Fibroblast of lung (primary cell): ENCODE results near the gene DCST2. TPM values are rescaled to one million over a fixed set of nuclear protein-coding genes. Genes with fewer than 3 reads are reported as not detected.

ENCODE experiments used
- DNase-seq, 2 donors: peaks; one replicate each; pipeline versions ENCODE4 v3.0.0 to v3.0.0-alpha.2; 2010; ENCODE audit warnings: low read depth in 2 of 2
- H2AFZ ChIP-seq: 2 replicates; pipeline ENCODE4 v1.5.1; 2012; ENCODE audit warnings: low read length, control low read depth, inconsistent platforms
- H3K27ac ChIP-seq: 2 replicates; pipeline ENCODE4 v1.5.1; 2011; ENCODE audit warnings: low read length, control low read depth; ENCODE audit not compliant: insufficient read depth
- H3K27me3 ChIP-seq: 2 replicates; pipeline ENCODE4 v1.5.1; 2011; ENCODE audit warnings: mild to moderate bottlenecking, low read length; ENCODE audit not compliant: control insufficient read depth, insufficient read depth
- H3K36me3 ChIP-seq: 2 replicates; pipeline ENCODE4 v1.5.1; 2011; ENCODE audit warnings: low read length; ENCODE audit not compliant: control insufficient read depth, insufficient read depth
- H3K4me1 ChIP-seq: 2 replicates; pipeline ENCODE4 v1.5.1; 2011; ENCODE audit warnings: low read length; ENCODE audit not compliant: control insufficient read depth, insufficient read depth; ENCODE audit errors: extremely low read depth
- H3K4me2 ChIP-seq: 2 replicates; pipeline ENCODE4 v1.5.1; 2011; ENCODE audit warnings: low read length, control low read depth; ENCODE audit not compliant: insufficient read depth; ENCODE audit errors: extremely low read depth
- H3K4me3 ChIP-seq, 4 experiments: fragments of 200-600 bp in 1 of 4; sonication (generic) in 1 of 4; replicated peaks in 1 of 4; 2 replicates each; pipeline ENCODE4 v1.5.1; 2011 to 2016; ENCODE audit warnings: low read length in 4 of 4, low read depth in 3 of 4, mild to moderate bottlenecking in 3 of 4, control low read depth in 2 of 4, inconsistent platforms in 1 of 4, mixed read lengths in 1 of 4; ENCODE audit not compliant: insufficient read depth in 1 of 4; ENCODE audit errors: control extremely low read depth in 1 of 4
- H3K79me2 ChIP-seq: 2 replicates; pipeline ENCODE4 v1.5.1; 2012; ENCODE audit warnings: mild to moderate bottlenecking, low read length, inconsistent platforms; ENCODE audit not compliant: control insufficient read depth, insufficient read depth
- H3K9ac ChIP-seq: 2 replicates; pipeline ENCODE4 v1.5.1; 2011; ENCODE audit warnings: mild to moderate bottlenecking, low read length, control low read depth; ENCODE audit not compliant: insufficient read depth
- H3K9me3 ChIP-seq: 2 replicates; pipeline ENCODE4 v1.5.1; 2012; ENCODE audit warnings: low read depth, low read length; ENCODE audit not compliant: control insufficient read depth, insufficient read depth
- H4K20me1 ChIP-seq: 2 replicates; pipeline ENCODE4 v1.5.1; 2011; ENCODE audit warnings: low read length; ENCODE audit not compliant: control insufficient read depth, insufficient read depth; ENCODE audit errors: extremely low read depth
- EZH2 ChIP-seq: IDR thresholded peaks from 2 replicates; pipeline ENCODE4 v1.5.1; 2012; ENCODE audit warnings: low read length, control low read depth, mild to moderate bottlenecking; ENCODE audit errors: missing control alignments
- polyA plus RNA-seq, 2 donors: library from polyadenylated mRNA; depleted of rRNA in 1 of 2; stranded (reverse) in 1 of 2; unstranded in 1 of 2; fragments of >200 nt; gene quantifications; 2 replicates each; pipeline ENCODE4 v1.2.1, GENCODE V29; 2011 to 2012; ENCODE audit warnings: missing spikeins in 1 of 2
- total RNA-seq: library from RNA; depleted of rRNA; stranded (reverse); fragments of >200 nt; gene quantifications from 2 replicates; pipeline ENCODE4 v1.2.1, GENCODE V29; 2014
- TF ChIP-seq, protein P1 (sequence below), 2 donors: IDR thresholded peaks in 1 of 2; conservative IDR thresholded peaks in 1 of 2; 1 replicate in 1 of 2; 2 replicates in 1 of 2; pipeline ENCODE4 v1.5.1; 2011 to 2012; ENCODE audit warnings: low read length in 2 of 2, control low read depth in 1 of 2, inconsistent platforms in 1 of 2, low read depth in 1 of 2, mild to moderate bottlenecking in 1 of 2

The DCST2 gene
- total and polyA plus RNA-seq, 2 donors (not counting 1 experiment from before 2014, with no cell fraction given) = 0.06 to 0.17 TPM

DNA sequence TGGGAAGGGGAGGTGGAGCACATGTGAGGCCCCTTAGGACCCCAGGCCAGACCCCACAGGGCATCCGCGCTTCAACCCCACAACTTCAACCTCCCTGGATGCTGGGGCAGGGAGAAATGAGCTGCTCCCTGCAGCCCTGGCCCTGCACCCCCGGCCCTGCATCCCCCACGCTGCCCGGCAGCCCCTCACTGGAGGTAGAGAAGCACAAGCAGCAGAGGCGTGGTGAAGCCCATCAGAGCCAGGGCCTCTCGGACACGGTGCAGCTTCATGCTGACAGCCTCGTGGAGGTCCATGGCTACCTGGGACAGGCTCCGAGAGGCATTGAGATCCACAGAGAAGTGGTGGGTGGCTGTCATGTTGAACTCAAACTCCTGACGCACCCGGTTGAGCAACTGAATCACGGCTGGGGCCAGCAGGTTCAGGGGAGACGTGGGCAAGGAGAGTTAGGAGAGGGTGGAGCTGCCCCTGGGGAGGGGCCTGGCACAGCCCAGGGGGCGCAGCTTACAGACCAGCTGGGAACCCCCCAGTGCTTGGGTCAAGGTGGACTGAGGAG lies 3.3 kb downstream of the DCST2 start:
- no peak for DNase-seq
- Histone ChIP-seq H4K20me1 (no peaks in the 10 kb centered on the region), H3K9ac (no peak overlapping the region), H3K9me3 (no peaks in the 10 kb centered on the region), H2AFZ (no peak overlapping the region), H3K27ac (no peak overlapping the region), H3K4me3 (no peak overlapping the region), H3K79me2 (no peaks in the 10 kb centered on the region), H3K27me3 (peaks cover 3% of the 10 kb centered on the region), H3K4me2 (no peak overlapping the region), H3K36me3 (no peaks in the 10 kb centered on the region), H3K4me1 (no peaks in the 10 kb centered on the region)
- no peak for TF ChIP-seq EZH2
- TF ChIP-seq, protein P1, sequence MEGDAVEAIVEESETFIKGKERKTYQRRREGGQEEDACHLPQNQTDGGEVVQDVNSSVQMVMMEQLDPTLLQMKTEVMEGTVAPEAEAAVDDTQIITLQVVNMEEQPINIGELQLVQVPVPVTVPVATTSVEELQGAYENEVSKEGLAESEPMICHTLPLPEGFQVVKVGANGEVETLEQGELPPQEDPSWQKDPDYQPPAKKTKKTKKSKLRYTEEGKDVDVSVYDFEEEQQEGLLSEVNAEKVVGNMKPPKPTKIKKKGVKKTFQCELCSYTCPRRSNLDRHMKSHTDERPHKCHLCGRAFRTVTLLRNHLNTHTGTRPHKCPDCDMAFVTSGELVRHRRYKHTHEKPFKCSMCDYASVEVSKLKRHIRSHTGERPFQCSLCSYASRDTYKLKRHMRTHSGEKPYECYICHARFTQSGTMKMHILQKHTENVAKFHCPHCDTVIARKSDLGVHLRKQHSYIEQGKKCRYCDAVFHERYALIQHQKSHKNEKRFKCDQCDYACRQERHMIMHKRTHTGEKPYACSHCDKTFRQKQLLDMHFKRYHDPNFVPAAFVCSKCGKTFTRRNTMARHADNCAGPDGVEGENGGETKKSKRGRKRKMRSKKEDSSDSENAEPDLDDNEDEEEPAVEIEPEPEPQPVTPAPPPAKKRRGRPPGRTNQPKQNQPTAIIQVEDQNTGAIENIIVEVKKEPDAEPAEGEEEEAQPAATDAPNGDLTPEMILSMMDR (conservative IDR thresholded peaks at IDR 0.05 in 1 of 2, IDR thresholded peaks at IDR 0.05 in 1 of 2; ENCODE audit: low read depth in 1 of 2, low read length in 2 of 2) = no peak

DNA sequence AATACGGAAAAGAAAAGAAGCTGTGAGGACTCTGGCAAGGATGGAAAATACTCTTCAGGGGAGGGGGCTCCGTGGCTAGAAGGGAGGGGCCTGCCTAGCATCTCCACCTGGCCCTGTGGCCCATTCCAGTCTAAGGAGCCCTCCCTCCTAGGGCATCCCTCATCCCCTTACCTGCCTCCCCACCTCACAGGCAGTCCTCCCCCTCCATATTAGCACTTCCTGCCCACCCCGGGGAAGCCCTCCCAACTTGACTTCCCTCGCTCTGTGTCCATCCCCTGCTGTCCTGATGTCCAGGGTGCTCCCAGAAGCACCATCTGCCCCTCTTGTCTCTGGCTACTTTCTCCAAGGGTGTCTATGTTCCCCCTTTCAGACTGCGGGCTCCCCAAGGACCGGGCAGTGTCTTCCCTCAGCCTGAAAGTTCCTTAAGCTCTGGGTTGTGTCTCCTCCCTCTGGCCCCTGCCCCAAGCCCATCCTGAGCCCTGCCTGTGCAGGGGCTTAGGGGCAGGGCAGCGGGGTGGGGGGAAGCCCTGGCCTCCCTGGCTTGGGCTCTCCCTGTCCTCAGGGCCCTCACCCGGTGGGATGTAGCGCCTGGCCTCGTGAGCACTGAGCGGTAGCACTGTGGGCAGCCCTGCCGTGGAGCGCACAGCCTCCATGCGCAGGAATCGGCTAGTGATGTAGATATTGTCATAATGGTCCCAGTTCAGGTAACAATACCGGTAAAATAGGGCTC lies 3.9 kb downstream of the DCST2 start:
- TF ChIP-seq EZH2 = no peak
- TF ChIP-seq, protein P1 (conservative IDR thresholded peaks at IDR 0.05 in 1 of 2, IDR thresholded peaks at IDR 0.05 in 1 of 2; ENCODE audit: low read depth in 1 of 2, low read length in 2 of 2) = no peak
- H3K4me2 ChIP-seq = no peak overlapping the region

DNA sequence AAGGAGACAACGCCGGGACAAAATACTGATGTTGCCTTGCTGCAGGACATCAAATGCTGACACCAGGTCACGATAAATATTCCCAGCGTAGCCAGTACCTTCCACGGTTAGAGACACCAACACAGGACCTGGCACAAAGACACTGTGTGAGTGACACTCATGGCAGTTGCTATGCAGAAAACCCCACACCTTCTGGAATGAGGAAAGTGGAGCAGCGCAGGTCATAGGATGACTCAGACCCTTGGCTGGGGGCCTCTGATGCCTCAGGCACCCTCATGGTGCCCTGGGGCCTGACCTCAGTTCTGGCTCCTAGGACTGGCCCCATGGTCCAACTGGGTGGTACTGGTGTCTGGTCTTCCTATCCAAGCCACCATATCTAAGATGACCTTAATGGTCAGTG lies 7.0 kb downstream of the DCST2 start:
- TF ChIP-seq, protein P1 (conservative IDR thresholded peaks at IDR 0.05 in 1 of 2, IDR thresholded peaks at IDR 0.05 in 1 of 2; ENCODE audit: low read depth in 1 of 2, low read length in 2 of 2) = no peak
- no peak for TF ChIP-seq EZH2
- Histone ChIP-seq H3K9ac (no peak overlapping the region), H3K36me3 (no peaks in the 10 kb centered on the region)

More for the DNA sequence above, 3.9 kb downstream of the DCST2 start:
- Histone ChIP-seq H3K79me2 (no peaks in the 10 kb centered on the region), H3K36me3 (no peaks in the 10 kb centered on the region), H3K4me1 (no peaks in the 10 kb centered on the region), H3K9me3 (no peaks in the 10 kb centered on the region), H2AFZ (no peak overlapping the region), H4K20me1 (no peaks in the 10 kb centered on the region), H3K9ac (no peak overlapping the region), H3K27ac (no peak overlapping the region), H3K4me3 (no peak overlapping the region), H3K27me3 (peaks cover 2% of the 10 kb centered on the region)
- DNase-seq = no peak

More for the DNA sequence above, 7.0 kb downstream of the DCST2 start:
- Histone ChIP-seq H4K20me1 (no peaks in the 10 kb centered on the region), H3K4me3 (no peak overlapping the region), H3K79me2 (no peaks in the 10 kb centered on the region), H3K27me3 (no peaks in the 10 kb centered on the region), H3K4me2 (no peak overlapping the region), H3K27ac (no peak overlapping the region), H2AFZ (no peak overlapping the region), H3K4me1 (no peaks in the 10 kb centered on the region), H3K9me3 (no peaks in the 10 kb centered on the region)
- DNase-seq = no peak
